HG02759 (cell line): ENCODE measurements around the gene PLEKHA6.

ENCODE experiments used
- ATAC-seq: cut with Tn5 transposase; IDR thresholded peaks from one replicate; pipeline ENCODE4 v1.9.1; 2021; ENCODE audit warnings: mild to moderate bottlenecking, moderate library complexity; ENCODE audit not compliant: unreplicated experiment

PLEKHA6 gene

GRCh38 chr1:204359474-204360255 lies at the start of gene PLEKHA6:
PLEKHA6 (minus strand) TSS chr1:204359929; CDS start chr1:204273727, 86,202 bp downstream.
- ATAC-seq: no peak

GRCh38 chr1:204409123-204409522 lies 49.4 kb upstream of the PLEKHA6 start:
- ATAC-seq: no peak

GRCh38 chr1:204408602-204409001 lies 48.9 kb upstream of the PLEKHA6 start:
- ATAC-seq: no peak

GRCh38 chr1:204408074-204408507 lies 48.4 kb upstream of the PLEKHA6 start:
- ATAC-seq: no peak

- ATAC-seq: no peak
Measured at GRCh38 chr1:204407295-204407971, 47.7 kb upstream of the PLEKHA6 start.

- ATAC-seq: no peak
Measured at GRCh38 chr1:204406621-204407020, 46.9 kb upstream of the PLEKHA6 start.

- no peak for ATAC-seq
Measured at GRCh38 chr1:204405988-204406387, 46.3 kb upstream of the PLEKHA6 start.

GRCh38 chr1:204404629-204405028 lies 44.9 kb upstream of the PLEKHA6 start:
- no peak for ATAC-seq

- ATAC-seq: no peak
Measured at GRCh38 chr1:204402391-204402790, 42.7 kb upstream of the PLEKHA6 start.

- no peak for ATAC-seq
Measured at GRCh38 chr1:204401730-204402129, 42.0 kb upstream of the PLEKHA6 start.

GRCh38 chr1:204400882-204401510 lies 41.3 kb upstream of the PLEKHA6 start:
- no peak for ATAC-seq

- ATAC-seq: no peak
Measured at GRCh38 chr1:204398197-204399125, 38.7 kb upstream of the PLEKHA6 start.

GRCh38 chr1:204396015-204396583 lies 36.4 kb upstream of the PLEKHA6 start:
- no peak for ATAC-seq

- no peak for ATAC-seq
Measured at GRCh38 chr1:204391629-204392028, 31.9 kb upstream of the PLEKHA6 start.

- ATAC-seq: no peak
Measured at GRCh38 chr1:204390751-204391466, 31.2 kb upstream of the PLEKHA6 start.

- ATAC-seq: no peak
Measured at GRCh38 chr1:204385727-204386126, 26.0 kb upstream of the PLEKHA6 start.

GRCh38 chr1:204384636-204385352 lies 25.1 kb upstream of the PLEKHA6 start:
- ATAC-seq: no peak

- ATAC-seq: no peak
Measured at GRCh38 chr1:204383163-204383904, 23.6 kb upstream of the PLEKHA6 start.
